ENCODE results near the gene TAAR6. TPM values are rescaled to one million over a fixed set of nuclear protein-coding genes. Genes with fewer than 3 reads are reported as not detected.

TAAR6 gene
- total and polyA plus RNA-seq, 2 of the 4 experiments (the other 2 are of a cell fraction): not detected

DNA sequence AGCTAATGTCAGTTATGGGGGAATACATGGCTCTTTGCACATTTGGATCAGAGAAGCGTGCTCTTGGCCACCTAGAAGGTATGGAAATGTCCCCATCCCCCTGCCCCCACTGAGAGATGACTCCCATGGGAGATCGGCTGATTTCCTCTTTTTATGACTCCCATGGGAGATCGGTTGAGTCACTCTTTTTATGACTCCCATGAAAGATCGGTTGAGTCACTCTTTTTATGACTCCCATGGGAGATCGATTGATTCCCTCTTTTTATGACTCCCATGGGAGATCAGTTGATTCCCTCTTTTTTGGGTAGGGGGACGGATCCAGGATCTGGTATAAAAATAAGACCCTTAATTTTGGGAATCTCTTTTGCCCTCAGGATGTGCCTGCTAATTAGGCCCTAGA is 42.3 kb upstream of the TAAR6 start:
- Histone ChIP-seq H3K79me1 (ENCODE audit: low read depth in 1 of 2, low read length in 2 of 2) (no peaks in the 10 kb centered on the region), H4K8ac (ENCODE audit: low read depth in 2 of 2, low read length in 2 of 2) (no peak overlapping the region), H3K18ac (ENCODE audit: low read depth, low read length) (no peak overlapping the region), H3K9me3 (ENCODE audit: control insufficient read depth, insufficient read depth, low read length) (peaks cover 6% of the 10 kb centered on the region; the same call in 1 of the 2 replicates), H4K5ac (ENCODE audit: low read depth, low read length) (no peak overlapping the region), H2BK120ac (ENCODE audit: low read depth, low read length) (no peak overlapping the region), H2AK9ac (replicated peaks; ENCODE audit: low read depth, low read length, poor library complexity) (no peak overlapping the region), H3K23ac (ENCODE audit: low read depth, low read length) (no peak overlapping the region), H3K56ac (ENCODE audit: extremely low read depth, insufficient read depth, low read length) (no peak overlapping the region), H3K4ac (ENCODE audit: low read depth, low read length) (no peak overlapping the region), H3K27me3 (ENCODE audit: control insufficient read depth, insufficient read depth, low read length) (peaks cover 28% of the 10 kb centered on the region), H3K4me3 (ENCODE audit: insufficient read depth, low read depth, low read length) (no peak overlapping the region), H3K4me2 (ENCODE audit: low read depth, low read length) (no peak overlapping the region), H3K9me1 (ENCODE audit: insufficient read depth, low read length) (no peaks in the 10 kb centered on the region), H3K36me3 (ENCODE audit: control insufficient read depth, insufficient read depth, low read length) (no peaks in the 10 kb centered on the region), H3K4me1 (ENCODE audit: control insufficient read depth, insufficient read depth, low read length) (no peaks in the 10 kb centered on the region), H3K9ac (ENCODE audit: low read depth, low read length) (no peak overlapping the region), H2BK5ac (ENCODE audit: low read depth, low read length, poor library complexity, severe bottlenecking) (no peak overlapping the region), H3K27ac (ENCODE audit: insufficient read depth, low read length) (no peak overlapping the region), H2AK5ac (ENCODE audit: low read depth, low read length) (no peak overlapping the region), H2BK20ac (ENCODE audit: low read depth, low read length) (no peak overlapping the region), H4K91ac (ENCODE audit: insufficient read depth, low read depth, low read length) (no peak overlapping the region), H2BK15ac (ENCODE audit: low read depth, low read length) (no peak overlapping the region), H3K14ac (replicated peaks; ENCODE audit: low read depth, low read length) (no peak overlapping the region), H2AFZ (replicated peaks; ENCODE audit: low read length, poor library complexity) (no peak overlapping the region), H4K20me1 (ENCODE audit: insufficient read depth, low read length) (no peaks in the 10 kb centered on the region)
- WGBS, 2 experiments (ENCODE audit: extremely low coverage in 2 of 2, insufficient read length in 1 of 2): 60% methylated on average over 1 of the region's 6 CpGs; no CpG with 5 or more reads in 1 of the 2 experiments
- ChIA-PET POLR2A (ENCODE audit: unreplicated experiment) (no interaction called here), CTCF (no interaction called here)
- dilution Hi-C loops (cut with HindIII; ENCODE audit: low sequenced_read_pairs, unreplicated experiment) (no loop called here), in situ Hi-C loops (cut with MboI; ENCODE audit: low sequenced_read_pairs) (no loop called here), intact Hi-C loops (cut with micrococcal nuclease) (loop anchor here (1.0 kb wide), 1 partner anchor 254 kb away; no protein-coding TSS in a partner anchor)
- TF ChIP-seq RAD21 (IDR thresholded peaks at IDR 0.05; ENCODE audit: low read length) (no peak), RCOR1 (IDR thresholded peaks at IDR 0.05; ENCODE audit: insufficient replicate concordance, low read length) (no peak), RFX5 (IDR thresholded peaks at IDR 0.05; ENCODE audit: low read depth, low read length) (no peak), NFE2L2 (IDR thresholded peaks at IDR 0.05; ENCODE audit: low read depth, low read length) (no peak), MAZ (IDR thresholded peaks at IDR 0.05; ENCODE audit: borderline replicate concordance, low read depth, low read length) (no peak), POLR2A (IDR thresholded peaks at IDR 0.05; ENCODE audit: low read depth, low read length) (no peak), CEBPB (IDR thresholded peaks at IDR 0.05; ENCODE audit: low read depth, low read length) (no peak), BHLHE40 (IDR thresholded peaks at IDR 0.05; ENCODE audit: low read depth, low read length) (no peak), MXI1 (IDR thresholded peaks at IDR 0.05; ENCODE audit: borderline replicate concordance, low read depth, low read length) (no peak), FOS (IDR thresholded peaks at IDR 0.05; ENCODE audit: low read depth, low read length) (no peak), CHD1 (IDR thresholded peaks at IDR 0.05; ENCODE audit: low read depth, low read length) (no peak), MAFK (IDR thresholded peaks at IDR 0.05; ENCODE audit: low read depth, low read length) (no peak), SMC3 (IDR thresholded peaks at IDR 0.05; ENCODE audit: low read depth, low read length) (no peak)
- TF ChIP-seq, protein P1, sequence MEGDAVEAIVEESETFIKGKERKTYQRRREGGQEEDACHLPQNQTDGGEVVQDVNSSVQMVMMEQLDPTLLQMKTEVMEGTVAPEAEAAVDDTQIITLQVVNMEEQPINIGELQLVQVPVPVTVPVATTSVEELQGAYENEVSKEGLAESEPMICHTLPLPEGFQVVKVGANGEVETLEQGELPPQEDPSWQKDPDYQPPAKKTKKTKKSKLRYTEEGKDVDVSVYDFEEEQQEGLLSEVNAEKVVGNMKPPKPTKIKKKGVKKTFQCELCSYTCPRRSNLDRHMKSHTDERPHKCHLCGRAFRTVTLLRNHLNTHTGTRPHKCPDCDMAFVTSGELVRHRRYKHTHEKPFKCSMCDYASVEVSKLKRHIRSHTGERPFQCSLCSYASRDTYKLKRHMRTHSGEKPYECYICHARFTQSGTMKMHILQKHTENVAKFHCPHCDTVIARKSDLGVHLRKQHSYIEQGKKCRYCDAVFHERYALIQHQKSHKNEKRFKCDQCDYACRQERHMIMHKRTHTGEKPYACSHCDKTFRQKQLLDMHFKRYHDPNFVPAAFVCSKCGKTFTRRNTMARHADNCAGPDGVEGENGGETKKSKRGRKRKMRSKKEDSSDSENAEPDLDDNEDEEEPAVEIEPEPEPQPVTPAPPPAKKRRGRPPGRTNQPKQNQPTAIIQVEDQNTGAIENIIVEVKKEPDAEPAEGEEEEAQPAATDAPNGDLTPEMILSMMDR (conservative IDR thresholded peaks at IDR 0.05; ENCODE audit: low read depth, low read length): no peak
- TF ChIP-seq, protein P2, sequence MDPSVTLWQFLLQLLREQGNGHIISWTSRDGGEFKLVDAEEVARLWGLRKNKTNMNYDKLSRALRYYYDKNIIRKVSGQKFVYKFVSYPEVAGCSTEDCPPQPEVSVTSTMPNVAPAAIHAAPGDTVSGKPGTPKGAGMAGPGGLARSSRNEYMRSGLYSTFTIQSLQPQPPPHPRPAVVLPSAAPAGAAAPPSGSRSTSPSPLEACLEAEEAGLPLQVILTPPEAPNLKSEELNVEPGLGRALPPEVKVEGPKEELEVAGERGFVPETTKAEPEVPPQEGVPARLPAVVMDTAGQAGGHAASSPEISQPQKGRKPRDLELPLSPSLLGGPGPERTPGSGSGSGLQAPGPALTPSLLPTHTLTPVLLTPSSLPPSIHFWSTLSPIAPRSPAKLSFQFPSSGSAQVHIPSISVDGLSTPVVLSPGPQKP (IDR thresholded peaks at IDR 0.05; ENCODE audit: borderline replicate concordance, low read depth, low read length): no peak
- ATAC-seq (ENCODE audit: low read depth) (no peak), DNase-seq (peak; percentile 18)
- BruUV-seq (replicated peaks): no TSS peak
